GM18873 (cell line): Measurements from ENCODE around the gene ATP4B.

ENCODE experiments used
- ATAC-seq: cut with Tn5 transposase; IDR thresholded peaks from one replicate; pipeline ENCODE4 v1.9.1; 2021; ENCODE audit warnings: mild to moderate bottlenecking, moderate library complexity, moderate number of reproducible peaks; ENCODE audit not compliant: unreplicated experiment, low FRiP score

ATP4B gene

GRCh38 chr13:113656831-113657671 lies 947 bp downstream of the ATP4B start:
- ATAC-seq: no peak

GRCh38 chr13:113656003-113656588 lies 1.9 kb downstream of the ATP4B start:
- no peak for ATAC-seq

GRCh38 chr13:113655346-113656002 lies 2.5 kb downstream of the ATP4B start:
- ATAC-seq: no peak

- ATAC-seq: no peak
Measured at GRCh38 chr13:113654591-113655345, 3.2 kb downstream of the ATP4B start.

GRCh38 chr13:113654175-113654560 lies 3.8 kb downstream of the ATP4B start:
- ATAC-seq: no peak

- no peak for ATAC-seq
Measured at GRCh38 chr13:113653264-113654174, 4.5 kb downstream of the ATP4B start.

GRCh38 chr13:113652404-113653263 lies 5.4 kb downstream of the ATP4B start:
- no peak for ATAC-seq

GRCh38 chr13:113651511-113652403 lies 6.2 kb downstream of the ATP4B start:
- ATAC-seq: no peak

GRCh38 chr13:113650731-113651148 lies 7.3 kb downstream of the ATP4B start:
- ATAC-seq: no peak

GRCh38 chr13:113650275-113650674 lies 7.7 kb downstream of the ATP4B start:
- no peak for ATAC-seq

- ATAC-seq: no peak
Measured at GRCh38 chr13:113649212-113649611, 8.8 kb downstream of the ATP4B start.

- no peak for ATAC-seq
Measured at GRCh38 chr13:113648216-113648610, 9.8 kb downstream of the ATP4B start.

- no peak for ATAC-seq
Measured at GRCh38 chr13:113647351-113648215, 10.4 kb downstream of the ATP4B start.

GRCh38 chr13:113646921-113647340 lies 11.1 kb downstream of the ATP4B start:
- ATAC-seq: no peak

- ATAC-seq: no peak
Measured at GRCh38 chr13:113646376-113646775, 11.6 kb downstream of the ATP4B start.

GRCh38 chr13:113645329-113645728 lies 12.7 kb downstream of the ATP4B start:
- ATAC-seq: no peak

GRCh38 chr13:113644800-113645199 lies 13.2 kb downstream of the ATP4B start:
- ATAC-seq: no peak
